Measurements from ENCODE around the gene HIGD2A.

The HIGD2A gene

DNA sequence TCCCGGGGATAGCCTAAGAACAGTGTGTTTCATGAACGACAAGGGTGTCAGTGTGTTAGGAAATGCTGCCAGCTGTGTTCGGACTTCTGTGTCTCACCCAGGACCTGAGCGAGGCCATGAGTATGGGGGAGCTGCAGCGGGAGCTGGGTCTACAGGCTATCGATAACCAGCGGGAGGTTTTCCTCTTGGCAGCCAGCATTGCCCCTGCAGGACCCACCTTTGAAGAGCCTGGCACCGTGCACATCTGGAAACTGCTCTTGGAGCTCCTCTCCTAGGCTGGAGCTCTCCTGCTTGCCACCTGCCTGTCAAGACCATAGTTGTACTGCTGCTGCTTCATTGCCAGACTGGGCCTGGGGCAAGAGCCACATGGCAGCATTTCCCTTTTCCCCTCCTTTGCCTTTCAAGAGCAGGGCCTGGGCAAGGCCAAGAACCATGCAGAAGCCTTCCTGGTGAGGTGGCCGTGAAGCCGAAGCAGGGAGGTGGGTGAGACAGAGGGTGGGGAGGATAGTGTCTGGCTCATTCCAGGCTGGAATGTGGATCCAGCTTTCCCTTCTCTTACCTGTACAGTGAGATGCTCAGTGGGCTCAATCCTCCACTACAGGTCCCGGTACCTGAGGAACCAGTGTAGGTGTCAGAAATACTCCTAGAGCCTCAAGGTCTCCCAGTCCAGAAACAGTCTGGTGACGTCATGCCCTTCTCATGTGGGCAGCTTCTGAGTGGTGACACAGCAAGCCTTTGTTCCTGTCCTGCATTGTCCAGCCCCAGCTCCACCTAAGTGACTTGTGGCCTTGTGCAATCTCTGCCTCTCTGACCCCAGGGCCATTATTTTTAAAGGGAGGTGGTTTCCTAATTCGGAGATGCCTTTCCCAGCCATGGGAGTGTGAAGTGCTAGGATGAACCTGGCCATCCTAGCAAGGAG is 16.7 kb upstream of the HIGD2A start:
- H3K36me3 ChIP-seq = peaks cover 29 to 57% (median 32%) of the 10 kb centered on the region in 3 donors
- H3K4me3 ChIP-seq = no peak overlapping the region
- peak overlapping the region in 1 of 2 donors; percentile 39 for H3K27ac ChIP-seq
- peaks cover 0 to 16% (median 7%) of the 10 kb centered on the region in 4 donors for H3K4me1 ChIP-seq
- no peaks in the 10 kb centered on the region for H3K27me3 ChIP-seq
- no peak for DNase-seq
- H3K9me3 ChIP-seq = no peaks in the 10 kb centered on the region
- TF ChIP-seq, protein P1, sequence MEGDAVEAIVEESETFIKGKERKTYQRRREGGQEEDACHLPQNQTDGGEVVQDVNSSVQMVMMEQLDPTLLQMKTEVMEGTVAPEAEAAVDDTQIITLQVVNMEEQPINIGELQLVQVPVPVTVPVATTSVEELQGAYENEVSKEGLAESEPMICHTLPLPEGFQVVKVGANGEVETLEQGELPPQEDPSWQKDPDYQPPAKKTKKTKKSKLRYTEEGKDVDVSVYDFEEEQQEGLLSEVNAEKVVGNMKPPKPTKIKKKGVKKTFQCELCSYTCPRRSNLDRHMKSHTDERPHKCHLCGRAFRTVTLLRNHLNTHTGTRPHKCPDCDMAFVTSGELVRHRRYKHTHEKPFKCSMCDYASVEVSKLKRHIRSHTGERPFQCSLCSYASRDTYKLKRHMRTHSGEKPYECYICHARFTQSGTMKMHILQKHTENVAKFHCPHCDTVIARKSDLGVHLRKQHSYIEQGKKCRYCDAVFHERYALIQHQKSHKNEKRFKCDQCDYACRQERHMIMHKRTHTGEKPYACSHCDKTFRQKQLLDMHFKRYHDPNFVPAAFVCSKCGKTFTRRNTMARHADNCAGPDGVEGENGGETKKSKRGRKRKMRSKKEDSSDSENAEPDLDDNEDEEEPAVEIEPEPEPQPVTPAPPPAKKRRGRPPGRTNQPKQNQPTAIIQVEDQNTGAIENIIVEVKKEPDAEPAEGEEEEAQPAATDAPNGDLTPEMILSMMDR (IDR thresholded peaks at IDR 0.05) = no peak
- intact Hi-C loops (cut with DNase I; ENCODE audit: low total_unique reads) = no loop called here

DNA sequence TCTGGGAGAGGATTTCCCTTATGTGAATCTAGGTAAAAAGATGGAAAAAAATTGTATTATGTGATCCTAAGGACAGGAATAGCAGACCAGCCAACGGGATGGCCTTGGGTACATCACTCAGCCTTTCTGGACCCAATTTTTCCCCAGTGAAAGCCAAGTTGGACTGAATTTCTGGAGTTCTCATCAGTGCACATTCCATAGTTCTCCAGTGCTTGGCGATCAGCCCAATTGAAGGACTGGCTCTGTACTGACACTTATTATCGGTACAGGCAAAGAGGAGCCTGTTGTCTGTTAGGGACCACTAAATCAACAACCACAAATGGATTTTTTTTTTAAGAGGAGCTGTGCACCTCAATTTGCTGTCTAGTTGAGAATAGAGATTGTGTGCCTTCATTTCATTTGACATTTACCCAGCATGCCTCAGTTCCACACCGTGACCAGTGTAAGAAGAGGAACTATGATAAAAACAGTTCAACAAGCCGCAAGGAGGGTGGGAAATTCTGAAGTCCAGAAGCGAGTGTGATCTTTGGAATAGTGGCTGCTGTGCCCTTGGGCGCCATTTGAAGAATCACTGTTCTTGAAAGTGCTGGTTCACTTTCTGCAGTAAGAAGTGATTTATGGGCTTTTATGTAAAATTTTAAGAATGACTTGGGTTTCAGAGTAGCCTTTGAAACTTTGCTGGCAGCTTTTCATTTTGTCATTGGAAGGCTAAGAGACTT is 15.3 kb upstream of the HIGD2A start:
- Histone ChIP-seq H3K27me3 (no peaks in the 10 kb centered on the region), H3K4me1 (peaks cover 0 to 16% (median 7%) of the 10 kb centered on the region in 4 donors), H3K36me3 (peaks cover 23 to 47% (median 26%) of the 10 kb centered on the region in 3 donors), H3K9me3 (no peaks in the 10 kb centered on the region), H3K4me3 (no peak overlapping the region), H3K27ac (peak overlapping the region; percentile 8 to 39)
- intact Hi-C loops (cut with DNase I; ENCODE audit: low total_unique reads) = no loop called here
- TF ChIP-seq, protein P1 (IDR thresholded peaks at IDR 0.05) = no peak
- DNase-seq = peak in 1 of 2 donors; percentile 64

DNA sequence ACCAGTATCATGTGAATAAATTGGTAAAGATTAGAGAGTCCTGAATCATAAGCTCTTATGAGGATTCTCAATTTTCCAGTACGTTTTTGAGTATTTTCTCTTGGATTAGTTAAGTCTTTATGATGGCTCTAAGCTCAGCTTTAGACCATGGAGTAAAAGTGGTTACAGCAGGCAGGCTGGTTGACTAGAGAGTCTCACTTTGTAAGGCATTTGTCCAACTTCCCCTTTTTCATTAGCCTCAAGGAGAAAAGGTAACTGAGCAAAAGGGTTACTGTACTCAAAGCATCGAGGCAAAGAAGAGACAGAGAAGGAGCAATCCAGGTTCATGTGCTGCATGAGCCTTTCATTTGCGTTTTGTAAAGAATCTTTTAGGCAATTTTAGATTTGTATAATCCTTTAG is 8.7 kb upstream of the HIGD2A start:
- H3K27me3 ChIP-seq = no peaks in the 10 kb centered on the region
- H3K4me3 ChIP-seq = no peak overlapping the region
- peaks cover 0 to 37% (median 28%) of the 10 kb centered on the region in 3 donors for H3K36me3 ChIP-seq
- DNase-seq = no peak
- H3K4me1 ChIP-seq = peaks cover 0 to 22% (median 15%) of the 10 kb centered on the region in 4 donors
- H3K27ac ChIP-seq = no peak overlapping the region
- intact Hi-C loops (cut with DNase I; ENCODE audit: low total_unique reads) = no loop called here
- TF ChIP-seq, protein P1 (IDR thresholded peaks at IDR 0.05) = no peak
- no peaks in the 10 kb centered on the region for H3K9me3 ChIP-seq

DNA sequence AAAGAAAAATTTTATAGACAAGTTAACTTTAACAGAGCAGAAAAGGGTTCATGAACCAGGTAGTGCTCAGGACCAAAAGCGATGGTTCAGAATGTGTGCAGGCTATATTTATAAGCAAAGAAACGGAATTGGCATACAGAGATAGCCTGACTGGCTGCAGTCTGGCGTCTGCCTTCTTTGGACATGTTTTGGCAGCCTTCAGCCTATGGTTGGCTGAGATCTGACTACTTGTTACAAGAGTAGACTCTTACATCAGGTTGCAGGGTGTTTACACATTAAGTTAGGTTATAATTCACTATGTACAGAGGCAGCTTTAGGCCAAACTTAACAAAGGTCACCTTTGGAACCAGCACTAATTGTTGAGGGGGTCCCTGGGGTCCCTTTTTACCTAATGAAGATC is 7.1 kb upstream of the HIGD2A start:
- Histone ChIP-seq H3K4me1 (peaks cover 0 to 22% (median 15%) of the 10 kb centered on the region in 4 donors), H3K27ac (peak overlapping the region; percentile 79 to 89), H3K36me3 (peaks cover 0 to 35% (median 30%) of the 10 kb centered on the region in 3 donors), H3K27me3 (no peaks in the 10 kb centered on the region), H3K9me3 (no peaks in the 10 kb centered on the region), H3K4me3 (no peak overlapping the region)
- DNase-seq = peak; percentile 59 to 79
- intact Hi-C loops (cut with DNase I; ENCODE audit: low total_unique reads) = no loop called here
- TF ChIP-seq, protein P1 (IDR thresholded peaks at IDR 0.05) = no peak

DNA sequence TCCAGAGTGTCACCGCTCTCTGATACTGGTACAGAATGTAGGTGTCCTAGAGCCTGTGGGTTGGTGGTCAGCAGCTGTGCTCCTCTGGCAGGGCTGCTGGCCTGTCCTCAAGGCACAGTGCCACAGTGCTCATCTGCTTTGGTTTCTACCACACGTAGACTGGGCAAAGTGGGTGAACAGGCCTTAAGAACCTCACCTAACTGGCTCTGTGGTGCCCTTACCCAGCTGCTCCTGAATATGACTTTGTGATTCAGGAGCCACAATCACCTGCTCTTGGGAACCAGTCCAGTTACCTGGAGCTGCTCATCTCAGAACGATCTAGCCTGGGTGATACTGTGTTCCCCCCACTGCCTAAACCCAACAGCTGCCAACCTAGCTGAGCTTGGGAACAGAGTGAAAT is 6.6 kb upstream of the HIGD2A start:
- TF ChIP-seq, protein P1 (IDR thresholded peaks at IDR 0.05) = no peak
- H3K4me1 ChIP-seq = peaks cover 0 to 27% (median 19%) of the 10 kb centered on the region in 4 donors
- H3K27me3 ChIP-seq = no peaks in the 10 kb centered on the region
- H3K27ac ChIP-seq = peak overlapping the region; percentile 79 to 89
- H3K9me3 ChIP-seq = no peaks in the 10 kb centered on the region
- DNase-seq = no peak
- intact Hi-C loops (cut with DNase I; ENCODE audit: low total_unique reads) = no loop called here
- H3K36me3 ChIP-seq = peaks cover 0 to 35% (median 30%) of the 10 kb centered on the region in 3 donors
- no peak overlapping the region for H3K4me3 ChIP-seq
